Mesothelial cell of epicardium (in vitro differentiated cells): Measurements from ENCODE around the gene ATP10B. TPM values are rescaled to one million over a fixed set of nuclear protein-coding genes. Genes with fewer than 3 reads are reported as not detected.

ENCODE experiments used
- DNase-seq, 2 experiments: peaks; one replicate each; pipeline ENCODE4 v3.0.0; 2021; ENCODE audit warnings: low spot score in 2 of 2; ENCODE audit not compliant: unreplicated experiment in 2 of 2
- H3K27ac Mint-ChIP-seq: 2 replicates; pipeline ENCODE4 v1.8.0; 2021; ENCODE audit warnings: mixed read lengths
- H3K27me3 Mint-ChIP-seq: 2 replicates; pipeline ENCODE4 v1.8.0; 2021; ENCODE audit warnings: low read depth, mixed read lengths
- H3K36me3 Mint-ChIP-seq: 2 replicates; pipeline ENCODE4 v1.8.0; 2021; ENCODE audit warnings: mixed read lengths
- H3K4me1 Mint-ChIP-seq: 2 replicates; pipeline ENCODE4 v1.8.0; 2021; ENCODE audit warnings: mixed read lengths
- H3K4me3 Mint-ChIP-seq: 2 replicates; pipeline ENCODE4 v1.8.0; 2021; ENCODE audit warnings: mild to moderate bottlenecking, moderate library complexity, mixed read lengths
- H3K9me3 Mint-ChIP-seq: 2 replicates; pipeline ENCODE4 v1.8.0; 2021; ENCODE audit warnings: mixed read lengths
- CTCF ChIP-seq: fragments of 200-600 bp; sonication (generic); IDR thresholded peaks from one replicate; pipeline ENCODE4 v1.5.0; 2021; ENCODE audit warnings: antibody characterized with exemption; ENCODE audit not compliant: unreplicated experiment
- total RNA-seq: library from RNA; stranded (reverse); gene quantifications from 3 replicates; pipeline ENCODE4 v1.2.1, GENCODE V29; 2021

The ATP10B gene
- total RNA-seq, 1 donor from 2014 or later, result not detected

- Mint-ChIP-seq H3K27ac (no peak overlapping the region), H3K9me3 (peaks cover 12% of the 10 kb centered on the region), H3K27me3 (no peaks in the 10 kb centered on the region), H3K4me1 (no peaks in the 10 kb centered on the region), H3K36me3 (no peaks in the 10 kb centered on the region), H3K4me3 (no peak overlapping the region)
- no peak for DNase-seq
- TF ChIP-seq CTCF, result no peak
Observed at GRCh38 chr5:160703547-160704189, 148.3 kb downstream of the ATP10B start.

GRCh38 chr5:160702934-160703333 lies 149.1 kb downstream of the ATP10B start:
- Mint-ChIP-seq H3K27ac (no peak overlapping the region), H3K4me1 (no peaks in the 10 kb centered on the region), H3K9me3 (peaks cover 12% of the 10 kb centered on the region), H3K4me3 (no peak overlapping the region), H3K36me3 (no peaks in the 10 kb centered on the region), H3K27me3 (no peaks in the 10 kb centered on the region)
- no peak for TF ChIP-seq CTCF
- DNase-seq, result no peak

- Mint-ChIP-seq H3K27me3 (no peaks in the 10 kb centered on the region), H3K9me3 (peaks cover 12% of the 10 kb centered on the region), H3K36me3 (no peaks in the 10 kb centered on the region), H3K4me3 (no peak overlapping the region), H3K4me1 (no peaks in the 10 kb centered on the region), H3K27ac (no peak overlapping the region)
- no peak for TF ChIP-seq CTCF
- DNase-seq, result no peak
Observed at GRCh38 chr5:160702311-160702803, 149.7 kb downstream of the ATP10B start.

GRCh38 chr5:160701403-160701802 lies 150.6 kb downstream of the ATP10B start:
- H3K4me3 Mint-ChIP-seq, result no peak overlapping the region
- H3K4me1 Mint-ChIP-seq, result no peaks in the 10 kb centered on the region
- no peak for TF ChIP-seq CTCF
- H3K27ac Mint-ChIP-seq, result no peak overlapping the region
- peaks cover 12% of the 10 kb centered on the region for H3K9me3 Mint-ChIP-seq
- no peaks in the 10 kb centered on the region for H3K36me3 Mint-ChIP-seq
- no peak for DNase-seq
- no peaks in the 10 kb centered on the region for H3K27me3 Mint-ChIP-seq

- Mint-ChIP-seq H3K36me3 (no peaks in the 10 kb centered on the region), H3K4me3 (no peak overlapping the region), H3K4me1 (no peaks in the 10 kb centered on the region), H3K9me3 (peaks cover 4% of the 10 kb centered on the region), H3K27ac (no peak overlapping the region), H3K27me3 (no peaks in the 10 kb centered on the region)
- no peak for TF ChIP-seq CTCF
- DNase-seq, result no peak
Observed at GRCh38 chr5:160699301-160699700, 152.7 kb downstream of the ATP10B start.
